H9 (cell line): ENCODE data around the gene CYP8B1. TPM values are rescaled to one million over a fixed set of nuclear protein-coding genes. Genes with fewer than 3 reads are reported as not detected.

Source experiments
- DNase-seq: peaks from one replicate; pipeline ENCODE4 v3.0.0-alpha.2; 2017
- H2AFZ ChIP-seq: one replicate; pipeline ENCODE4 v1.6.1; 2013; ENCODE audit warnings: mild to moderate bottlenecking, low read length, control low read depth, moderate library complexity
- H2AK5ac ChIP-seq: 2 replicates; pipeline ENCODE4 v1.6.1; 2013; ENCODE audit warnings: low read length, control low read depth, mixed read lengths; ENCODE audit not compliant: insufficient read length
- H2BK120ac ChIP-seq: one replicate; pipeline ENCODE4 v1.6.1; 2013; ENCODE audit warnings: low read depth, mild to moderate bottlenecking, low read length, control low read depth, inconsistent platforms; ENCODE audit not compliant: poor library complexity, severe bottlenecking
- H2BK12ac ChIP-seq: 2 replicates; pipeline ENCODE4 v1.6.1; 2013; ENCODE audit warnings: low read length, control low read depth, mixed read lengths, low read depth; ENCODE audit not compliant: insufficient read length
- H2BK15ac ChIP-seq: 2 replicates; pipeline ENCODE4 v1.6.1; 2013; ENCODE audit warnings: low read depth, low read length, control low read depth
- H2BK20ac ChIP-seq: one replicate; pipeline ENCODE4 v1.6.1; 2013; ENCODE audit warnings: low read depth, mild to moderate bottlenecking, low read length, control low read depth, inconsistent platforms; ENCODE audit not compliant: poor library complexity, severe bottlenecking
- H2BK5ac ChIP-seq: 2 replicates; pipeline ENCODE4 v1.6.1; 2013; ENCODE audit warnings: low read length, control low read depth, mixed read lengths; ENCODE audit not compliant: insufficient read length
- H3K14ac ChIP-seq: 2 replicates; pipeline ENCODE4 v1.6.1; 2013; ENCODE audit warnings: low read length, control low read depth; ENCODE audit not compliant: insufficient read depth
- H3K18ac ChIP-seq: 2 replicates; pipeline ENCODE4 v1.6.1; 2013; ENCODE audit warnings: low read depth, mild to moderate bottlenecking, mixed read lengths, low read length, control low read depth; ENCODE audit not compliant: insufficient read length
- H3K23ac ChIP-seq: 2 replicates; pipeline ENCODE4 v1.6.1; 2013; ENCODE audit warnings: low read length, control low read depth, mixed read lengths, low read depth; ENCODE audit not compliant: insufficient read length
- H3K23me2 ChIP-seq: 2 replicates; pipeline ENCODE4 v1.6.1; 2013; ENCODE audit warnings: low read depth, mild to moderate bottlenecking, mixed read lengths, low read length, control low read depth; ENCODE audit not compliant: insufficient read length, poor library complexity, severe bottlenecking
- H3K27ac ChIP-seq: 2 replicates; pipeline ENCODE4 v1.5.1; 2013; ENCODE audit warnings: low read length, control low read depth, mixed read lengths, low read depth; ENCODE audit not compliant: insufficient read length
- H3K27me3 ChIP-seq: 2 replicates; pipeline ENCODE4 v1.6.1; 2013; ENCODE audit warnings: low read length, control low read depth, inconsistent platforms; ENCODE audit not compliant: insufficient read depth
- H3K4ac ChIP-seq: 2 replicates; pipeline ENCODE4 v1.6.1; 2013; ENCODE audit warnings: low read depth, mild to moderate bottlenecking, control low read depth, inconsistent platforms, low read length, moderate library complexity
- H3K4me1 ChIP-seq: 2 replicates; pipeline ENCODE4 v1.6.1; 2013; ENCODE audit warnings: low read length, control low read depth, inconsistent platforms; ENCODE audit not compliant: insufficient read depth
- H3K4me2 ChIP-seq: 2 replicates; pipeline ENCODE4 v1.6.1; 2013; ENCODE audit warnings: low read length, control low read depth, mixed read lengths; ENCODE audit not compliant: insufficient read length, insufficient read depth
- H3K56ac ChIP-seq: 2 replicates; pipeline ENCODE4 v1.6.1; 2013; ENCODE audit warnings: low read depth, mild to moderate bottlenecking, mixed read lengths, low read length, control low read depth; ENCODE audit not compliant: insufficient read length
- H3K79me1 ChIP-seq: 2 replicates; pipeline ENCODE4 v1.6.1; 2013; ENCODE audit warnings: low read depth, mild to moderate bottlenecking, moderate library complexity, low read length, control low read depth, inconsistent platforms; ENCODE audit not compliant: insufficient read depth, poor library complexity, severe bottlenecking
- H3K79me2 ChIP-seq: 2 replicates; pipeline ENCODE4 v1.6.1; 2013; ENCODE audit warnings: low read length, control low read depth, inconsistent platforms; ENCODE audit not compliant: insufficient read depth
- H3K9ac ChIP-seq: 2 replicates; pipeline ENCODE4 v1.6.1; 2013; ENCODE audit warnings: low read length, control low read depth, mixed read lengths; ENCODE audit not compliant: insufficient read length; ENCODE audit errors: extremely low read depth
- H3K9me3 ChIP-seq: one replicate; pipeline ENCODE4 v1.6.1; 2013; ENCODE audit warnings: low read depth, low read length, inconsistent platforms; ENCODE audit not compliant: control insufficient read depth
- H3T11ph ChIP-seq: one replicate; pipeline ENCODE4 v1.6.1; 2013; ENCODE audit warnings: mild to moderate bottlenecking, low read length, control low read depth, inconsistent platforms
- H4K20me1 ChIP-seq: one replicate; pipeline ENCODE4 v1.6.1; 2013; ENCODE audit not compliant: control insufficient read depth, insufficient read length, insufficient read depth
- H4K5ac ChIP-seq: 2 replicates; pipeline ENCODE4 v1.6.1; 2013; ENCODE audit warnings: low read depth, mild to moderate bottlenecking, mixed read lengths, low read length, control low read depth; ENCODE audit not compliant: insufficient read length
- H4K8ac ChIP-seq: replicated peaks from 2 replicates; pipeline ENCODE4 v1.6.1; 2013; ENCODE audit warnings: low read length, control low read depth, mixed read lengths, low read depth; ENCODE audit not compliant: insufficient read length
- H4K91ac ChIP-seq: 2 replicates; pipeline ENCODE4 v1.6.1; 2013; ENCODE audit warnings: low read depth, mild to moderate bottlenecking, moderate library complexity, mixed read lengths, low read length, control low read depth; ENCODE audit not compliant: insufficient read length
- H3K27ac Mint-ChIP-seq, 3 experiments: 2 replicates in 2 of 3; 3 replicates in 1 of 3; pipeline ENCODE4 v1.8.0; 2020 to 2021; ENCODE audit warnings: mixed read lengths in 3 of 3, mild to moderate bottlenecking in 1 of 3, moderate library complexity in 1 of 3
- H3K27me3 Mint-ChIP-seq: 2 replicates; pipeline ENCODE4 v1.8.0; 2021; ENCODE audit warnings: low read depth, mild to moderate bottlenecking, moderate library complexity, mixed read lengths
- H3K36me3 Mint-ChIP-seq, 3 experiments: 2 replicates in 2 of 3; 3 replicates in 1 of 3; pipeline ENCODE4 v1.8.0; 2020 to 2021; ENCODE audit warnings: low read depth in 3 of 3, mixed read lengths in 3 of 3; ENCODE audit not compliant: insufficient read depth in 1 of 3
- H3K4me1 Mint-ChIP-seq, 2 experiments: 2 replicates each; pipeline ENCODE4 v1.8.0; 2020; ENCODE audit warnings: mixed read lengths in 2 of 2
- H3K4me3 Mint-ChIP-seq, 2 experiments: 2 replicates in 1 of 2; 3 replicates in 1 of 2; pipeline ENCODE4 v1.8.0; 2020 to 2021; ENCODE audit warnings: mild to moderate bottlenecking in 2 of 2, mixed read lengths in 2 of 2, moderate library complexity in 1 of 2
- H3K9me3 Mint-ChIP-seq, 2 experiments: 2 replicates in 1 of 2; 3 replicates in 1 of 2; pipeline ENCODE4 v1.8.0; 2020; ENCODE audit warnings: mild to moderate bottlenecking in 2 of 2, mixed read lengths in 2 of 2, moderate library complexity in 1 of 2
- CTCF ChIP-seq: fragments of 200-600 bp; sonication (generic); conservative IDR thresholded peaks from 3 replicates; pipeline ENCODE4 v1.8.0; 2021; ENCODE audit warnings: antibody characterized with exemption, mild to moderate bottlenecking
- WGBS: extraction: QIAGEN DNeasy Blood & Tissue Kit; methylation state at CpG from one replicate; pipeline ENCODE4 v1.1.7; 2013; ENCODE audit warnings: missing lambda C conversion rate, low lambda C conversion rate, mixed read lengths; ENCODE audit not compliant: insufficient read length; ENCODE audit errors: extremely low coverage; 5-methylcytosine and 5-hydroxymethylcytosine counted together
- total RNA-seq: library from RNA; stranded (reverse); gene quantifications from 2 replicates; pipeline ENCODE4 v1.2.1, GENCODE V29; 2021

CYP8B1 gene
- total RNA-seq, 1 experiment from 2014 or later, result not detected

GRCh38 chr3:42877881-42878280, 2.2 kb upstream of the CYP8B1 start:
- Mint-ChIP-seq H3K36me3 (no peaks in the 10 kb centered on the region), H3K4me3 (no peak overlapping the region), H3K9me3 (no peaks in the 10 kb centered on the region), H3K27ac (no peak overlapping the region), H3K27me3 (peaks cover 2% of the 10 kb centered on the region), H3K4me1 (peaks cover 15 to 18% of the 10 kb centered on the region in 2 experiments)
- no peak overlapping the region for H4K8ac ChIP-seq
- no peak overlapping the region for H3K4ac ChIP-seq
- H3K4me2 ChIP-seq, result no peak overlapping the region
- DNase-seq, result no peak
- peaks cover 4% of the 10 kb centered on the region; the same call in 1 of the 2 replicates for H3K4me1 ChIP-seq
- no peak overlapping the region for H2AK5ac ChIP-seq
- no peak overlapping the region for H2BK20ac ChIP-seq
- H3K18ac ChIP-seq, result no peak overlapping the region
- no peak overlapping the region for H2BK120ac ChIP-seq
- peaks cover 4% of the 10 kb centered on the region for H3K23me2 ChIP-seq
- H2BK15ac ChIP-seq, result no peak overlapping the region
- H3K56ac ChIP-seq, result no peak overlapping the region
- no peak for TF ChIP-seq CTCF
- H3K27me3 ChIP-seq, result no peaks in the 10 kb centered on the region
- H3K9me3 ChIP-seq, result no peaks in the 10 kb centered on the region
- no peaks in the 10 kb centered on the region for H3K79me2 ChIP-seq
- H4K5ac ChIP-seq, result no peak overlapping the region
- no CpG with 5 or more reads among the region's 2 CpGs for WGBS
- H3T11ph ChIP-seq, result no peak overlapping the region
- no peak overlapping the region for H3K23ac ChIP-seq
- no peaks in the 10 kb centered on the region for H3K79me1 ChIP-seq
- no peak overlapping the region for H3K14ac ChIP-seq
- H4K20me1 ChIP-seq, result no peaks in the 10 kb centered on the region
- H2AFZ ChIP-seq, result no peak overlapping the region
- H3K27ac ChIP-seq, result no peak overlapping the region
- H3K9ac ChIP-seq, result no peak overlapping the region
- no peak overlapping the region for H2BK12ac ChIP-seq
- H2BK5ac ChIP-seq, result no peak overlapping the region
- no peak overlapping the region for H4K91ac ChIP-seq
